H9 (cell line): ENCODE measurements around the gene RPL10A. TPM values are rescaled to one million over a fixed set of nuclear protein-coding genes. Genes with fewer than 3 reads are reported as not detected.

ENCODE experiments used
- DNase-seq: peaks from one replicate; pipeline ENCODE4 v3.0.0-alpha.2; 2017
- H2AFZ ChIP-seq: one replicate; pipeline ENCODE4 v1.6.1; 2013; ENCODE audit warnings: mild to moderate bottlenecking, low read length, control low read depth, moderate library complexity
- H2AK5ac ChIP-seq: 2 replicates; pipeline ENCODE4 v1.6.1; 2013; ENCODE audit warnings: low read length, control low read depth, mixed read lengths; ENCODE audit not compliant: insufficient read length
- H2BK120ac ChIP-seq: one replicate; pipeline ENCODE4 v1.6.1; 2013; ENCODE audit warnings: low read depth, mild to moderate bottlenecking, low read length, control low read depth, inconsistent platforms; ENCODE audit not compliant: poor library complexity, severe bottlenecking
- H2BK12ac ChIP-seq: 2 replicates; pipeline ENCODE4 v1.6.1; 2013; ENCODE audit warnings: low read length, control low read depth, mixed read lengths, low read depth; ENCODE audit not compliant: insufficient read length
- H2BK15ac ChIP-seq: 2 replicates; pipeline ENCODE4 v1.6.1; 2013; ENCODE audit warnings: low read depth, low read length, control low read depth
- H2BK20ac ChIP-seq: one replicate; pipeline ENCODE4 v1.6.1; 2013; ENCODE audit warnings: low read depth, mild to moderate bottlenecking, low read length, control low read depth, inconsistent platforms; ENCODE audit not compliant: poor library complexity, severe bottlenecking
- H2BK5ac ChIP-seq: 2 replicates; pipeline ENCODE4 v1.6.1; 2013; ENCODE audit warnings: low read length, control low read depth, mixed read lengths; ENCODE audit not compliant: insufficient read length
- H3K14ac ChIP-seq: 2 replicates; pipeline ENCODE4 v1.6.1; 2013; ENCODE audit warnings: low read length, control low read depth; ENCODE audit not compliant: insufficient read depth
- H3K18ac ChIP-seq: 2 replicates; pipeline ENCODE4 v1.6.1; 2013; ENCODE audit warnings: low read depth, mild to moderate bottlenecking, mixed read lengths, low read length, control low read depth; ENCODE audit not compliant: insufficient read length
- H3K23ac ChIP-seq: 2 replicates; pipeline ENCODE4 v1.6.1; 2013; ENCODE audit warnings: low read length, control low read depth, mixed read lengths, low read depth; ENCODE audit not compliant: insufficient read length
- H3K23me2 ChIP-seq: 2 replicates; pipeline ENCODE4 v1.6.1; 2013; ENCODE audit warnings: low read depth, mild to moderate bottlenecking, mixed read lengths, low read length, control low read depth; ENCODE audit not compliant: insufficient read length, poor library complexity, severe bottlenecking
- H3K27ac ChIP-seq: 2 replicates; pipeline ENCODE4 v1.5.1; 2013; ENCODE audit warnings: low read length, control low read depth, mixed read lengths, low read depth; ENCODE audit not compliant: insufficient read length
- H3K27me3 ChIP-seq: 2 replicates; pipeline ENCODE4 v1.6.1; 2013; ENCODE audit warnings: low read length, control low read depth, inconsistent platforms; ENCODE audit not compliant: insufficient read depth
- H3K4ac ChIP-seq: 2 replicates; pipeline ENCODE4 v1.6.1; 2013; ENCODE audit warnings: low read depth, mild to moderate bottlenecking, control low read depth, inconsistent platforms, low read length, moderate library complexity
- H3K4me1 ChIP-seq: 2 replicates; pipeline ENCODE4 v1.6.1; 2013; ENCODE audit warnings: low read length, control low read depth, inconsistent platforms; ENCODE audit not compliant: insufficient read depth
- H3K4me2 ChIP-seq: 2 replicates; pipeline ENCODE4 v1.6.1; 2013; ENCODE audit warnings: low read length, control low read depth, mixed read lengths; ENCODE audit not compliant: insufficient read length, insufficient read depth
- H3K56ac ChIP-seq: 2 replicates; pipeline ENCODE4 v1.6.1; 2013; ENCODE audit warnings: low read depth, mild to moderate bottlenecking, mixed read lengths, low read length, control low read depth; ENCODE audit not compliant: insufficient read length
- H3K79me1 ChIP-seq: 2 replicates; pipeline ENCODE4 v1.6.1; 2013; ENCODE audit warnings: low read depth, mild to moderate bottlenecking, moderate library complexity, low read length, control low read depth, inconsistent platforms; ENCODE audit not compliant: insufficient read depth, poor library complexity, severe bottlenecking
- H3K79me2 ChIP-seq: 2 replicates; pipeline ENCODE4 v1.6.1; 2013; ENCODE audit warnings: low read length, control low read depth, inconsistent platforms; ENCODE audit not compliant: insufficient read depth
- H3K9ac ChIP-seq: 2 replicates; pipeline ENCODE4 v1.6.1; 2013; ENCODE audit warnings: low read length, control low read depth, mixed read lengths; ENCODE audit not compliant: insufficient read length; ENCODE audit errors: extremely low read depth
- H3K9me3 ChIP-seq: one replicate; pipeline ENCODE4 v1.6.1; 2013; ENCODE audit warnings: low read depth, low read length, inconsistent platforms; ENCODE audit not compliant: control insufficient read depth
- H3T11ph ChIP-seq: one replicate; pipeline ENCODE4 v1.6.1; 2013; ENCODE audit warnings: mild to moderate bottlenecking, low read length, control low read depth, inconsistent platforms
- H4K20me1 ChIP-seq: one replicate; pipeline ENCODE4 v1.6.1; 2013; ENCODE audit not compliant: control insufficient read depth, insufficient read length, insufficient read depth
- H4K5ac ChIP-seq: 2 replicates; pipeline ENCODE4 v1.6.1; 2013; ENCODE audit warnings: low read depth, mild to moderate bottlenecking, mixed read lengths, low read length, control low read depth; ENCODE audit not compliant: insufficient read length
- H4K8ac ChIP-seq: replicated peaks from 2 replicates; pipeline ENCODE4 v1.6.1; 2013; ENCODE audit warnings: low read length, control low read depth, mixed read lengths, low read depth; ENCODE audit not compliant: insufficient read length
- H4K91ac ChIP-seq: 2 replicates; pipeline ENCODE4 v1.6.1; 2013; ENCODE audit warnings: low read depth, mild to moderate bottlenecking, moderate library complexity, mixed read lengths, low read length, control low read depth; ENCODE audit not compliant: insufficient read length
- H3K27ac Mint-ChIP-seq, 3 experiments: 2 replicates in 2 of 3; 3 replicates in 1 of 3; pipeline ENCODE4 v1.8.0; 2020 to 2021; ENCODE audit warnings: mixed read lengths in 3 of 3, mild to moderate bottlenecking in 1 of 3, moderate library complexity in 1 of 3
- H3K27me3 Mint-ChIP-seq: 2 replicates; pipeline ENCODE4 v1.8.0; 2021; ENCODE audit warnings: low read depth, mild to moderate bottlenecking, moderate library complexity, mixed read lengths
- H3K36me3 Mint-ChIP-seq, 3 experiments: 2 replicates in 2 of 3; 3 replicates in 1 of 3; pipeline ENCODE4 v1.8.0; 2020 to 2021; ENCODE audit warnings: low read depth in 3 of 3, mixed read lengths in 3 of 3; ENCODE audit not compliant: insufficient read depth in 1 of 3
- H3K4me1 Mint-ChIP-seq, 2 experiments: 2 replicates each; pipeline ENCODE4 v1.8.0; 2020; ENCODE audit warnings: mixed read lengths in 2 of 2
- H3K4me3 Mint-ChIP-seq, 2 experiments: 2 replicates in 1 of 2; 3 replicates in 1 of 2; pipeline ENCODE4 v1.8.0; 2020 to 2021; ENCODE audit warnings: mild to moderate bottlenecking in 2 of 2, mixed read lengths in 2 of 2, moderate library complexity in 1 of 2
- H3K9me3 Mint-ChIP-seq, 2 experiments: 2 replicates in 1 of 2; 3 replicates in 1 of 2; pipeline ENCODE4 v1.8.0; 2020; ENCODE audit warnings: mild to moderate bottlenecking in 2 of 2, mixed read lengths in 2 of 2, moderate library complexity in 1 of 2
- WGBS: extraction: QIAGEN DNeasy Blood & Tissue Kit; methylation state at CpG from one replicate; pipeline ENCODE4 v1.1.7; 2013; ENCODE audit warnings: missing lambda C conversion rate, low lambda C conversion rate, mixed read lengths; ENCODE audit not compliant: insufficient read length; ENCODE audit errors: extremely low coverage; 5-methylcytosine and 5-hydroxymethylcytosine counted together
- total RNA-seq: library from RNA; stranded (reverse); gene quantifications from 2 replicates; pipeline ENCODE4 v1.2.1, GENCODE V29; 2021
- TF ChIP-seq, protein P1 (sequence below): fragments of 200-600 bp; sonication (generic); conservative IDR thresholded peaks from 3 replicates; pipeline ENCODE4 v1.8.0; 2021; ENCODE audit warnings: antibody characterized with exemption, mild to moderate bottlenecking

RPL10A gene
- total RNA-seq, 1 experiment from 2014 or later, result 1,830 TPM

DNA sequence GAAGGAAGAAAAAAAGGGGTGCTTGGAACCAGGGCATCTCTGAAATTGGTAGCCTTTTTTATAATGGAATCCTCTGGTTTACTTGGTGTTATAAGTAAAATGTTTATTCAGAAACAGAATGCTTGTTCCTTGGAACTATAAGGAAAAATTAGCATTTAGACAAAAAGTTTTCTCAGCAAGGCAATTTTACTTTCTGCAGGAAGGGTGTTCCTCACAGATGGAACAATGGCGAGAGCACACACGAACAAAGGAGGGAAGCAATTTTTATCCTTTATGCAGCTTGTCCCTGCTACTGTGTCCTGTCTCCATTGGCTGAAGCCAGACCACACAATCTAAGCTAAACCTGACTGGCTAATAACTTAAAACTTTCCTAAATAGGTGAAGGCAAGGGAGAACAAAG, 38.7 kb upstream of the RPL10A start:
- Histone ChIP-seq H3K56ac (no peak overlapping the region), H3K9me3 (peaks cover 5% of the 10 kb centered on the region), H2AK5ac (no peak overlapping the region), H2BK12ac (no peak overlapping the region), H3K23me2 (no peaks in the 10 kb centered on the region), H3K23ac (no peak overlapping the region), H4K5ac (no peak overlapping the region), H3K4ac (no peak overlapping the region), H3K4me2 (no peak overlapping the region), H2BK120ac (no peak overlapping the region), H3K27ac (no peak overlapping the region), H3K18ac (no peak overlapping the region), H3K9ac (no peak overlapping the region), H2BK15ac (no peak overlapping the region), H3T11ph (no peak overlapping the region), H4K20me1 (no peaks in the 10 kb centered on the region), H4K8ac (no peak overlapping the region), H3K27me3 (no peaks in the 10 kb centered on the region), H2BK5ac (no peak overlapping the region), H2AFZ (no peak overlapping the region), H4K91ac (no peak overlapping the region), H3K4me1 (peaks cover 8% of the 10 kb centered on the region; the same call in 1 of the 2 replicates), H3K14ac (no peak overlapping the region), H3K79me1 (no peaks in the 10 kb centered on the region), H2BK20ac (no peak overlapping the region), H3K79me2 (no peaks in the 10 kb centered on the region)
- peaks cover 16 to 29% (median 22%) of the 10 kb centered on the region in 3 experiments for H3K36me3 Mint-ChIP-seq
- no peaks in the 10 kb centered on the region; the same call in 1 of the 2 replicates for H3K27me3 Mint-ChIP-seq
- no peak overlapping the region for H3K27ac Mint-ChIP-seq
- TF ChIP-seq, protein P1, sequence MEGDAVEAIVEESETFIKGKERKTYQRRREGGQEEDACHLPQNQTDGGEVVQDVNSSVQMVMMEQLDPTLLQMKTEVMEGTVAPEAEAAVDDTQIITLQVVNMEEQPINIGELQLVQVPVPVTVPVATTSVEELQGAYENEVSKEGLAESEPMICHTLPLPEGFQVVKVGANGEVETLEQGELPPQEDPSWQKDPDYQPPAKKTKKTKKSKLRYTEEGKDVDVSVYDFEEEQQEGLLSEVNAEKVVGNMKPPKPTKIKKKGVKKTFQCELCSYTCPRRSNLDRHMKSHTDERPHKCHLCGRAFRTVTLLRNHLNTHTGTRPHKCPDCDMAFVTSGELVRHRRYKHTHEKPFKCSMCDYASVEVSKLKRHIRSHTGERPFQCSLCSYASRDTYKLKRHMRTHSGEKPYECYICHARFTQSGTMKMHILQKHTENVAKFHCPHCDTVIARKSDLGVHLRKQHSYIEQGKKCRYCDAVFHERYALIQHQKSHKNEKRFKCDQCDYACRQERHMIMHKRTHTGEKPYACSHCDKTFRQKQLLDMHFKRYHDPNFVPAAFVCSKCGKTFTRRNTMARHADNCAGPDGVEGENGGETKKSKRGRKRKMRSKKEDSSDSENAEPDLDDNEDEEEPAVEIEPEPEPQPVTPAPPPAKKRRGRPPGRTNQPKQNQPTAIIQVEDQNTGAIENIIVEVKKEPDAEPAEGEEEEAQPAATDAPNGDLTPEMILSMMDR, result no peak
- H3K4me1 Mint-ChIP-seq, result peaks cover 21 to 41% of the 10 kb centered on the region in 2 experiments
- H3K4me3 Mint-ChIP-seq, result no peak overlapping the region
- peaks cover 8 to 11% of the 10 kb centered on the region in 2 experiments; a peak in 4 of 5 replicates for H3K9me3 Mint-ChIP-seq
- no CpG with 5 or more reads among the region's 2 CpGs for WGBS
- DNase-seq, result no peak
